ENCODE data around the gene CWC25. TPM values are rescaled to one million over a fixed set of nuclear protein-coding genes. Genes with fewer than 3 reads are reported as not detected.

The CWC25 gene
- total and polyA plus RNA-seq, 9 of the 15 experiments (the other 6 are each of a cell fraction or from before 2014, with no cell fraction given), result 16.5 to 27.4 (median 23.0) TPM

- TF ChIP-seq ZNF740 (CRISPR knock-in tag; IDR thresholded peaks at IDR 0.05), result peak; percentile 53; the same call in 1 of the 2 replicates
- no peak for TF ChIP-seq ZNF740 (tag; IDR thresholded peaks at IDR 0.05)
- no peak for TF ChIP-seq MTF1 (CRISPR knock-in tag; IDR thresholded peaks at IDR 0.05; ENCODE audit: borderline replicate concordance)
- TF ChIP-seq KLF6 (CRISPR knock-in tag; IDR thresholded peaks at IDR 0.05; ENCODE audit: borderline replicate concordance), result no peak
- TF ChIP-seq BRF2 (IDR thresholded peaks at IDR 0.05; ENCODE audit: borderline replicate concordance, insufficient read depth, insufficient read length), result no peak
- TF ChIP-seq ZNF431 (CRISPR knock-in tag; IDR thresholded peaks at IDR 0.05), result no peak
- peak; percentile 57; the same call in 1 of the 2 replicates for TF ChIP-seq NKRF (IDR thresholded peaks at IDR 0.05; ENCODE audit: borderline replicate concordance)
- TF ChIP-seq ZBTB9 (CRISPR knock-in tag; IDR thresholded peaks at IDR 0.05), result no peak
- no peak for TF ChIP-seq CUX1 (CRISPR knock-in tag; IDR thresholded peaks at IDR 0.05)
- TF ChIP-seq ATF2 (CRISPR knock-in tag; IDR thresholded peaks at IDR 0.05), result no peak
- no peak for TF ChIP-seq TEAD1 (CRISPR knock-in tag; IDR thresholded peaks at IDR 0.05)
- no peak for TF ChIP-seq WHSC1 (IDR thresholded peaks at IDR 0.05; ENCODE audit: low read length)
- no peak for TF ChIP-seq GABPB1 (CRISPR knock-in tag; IDR thresholded peaks at IDR 0.05)
Measured at GRCh38 chr17:38798614-38799500, 26.3 kb downstream of the CWC25 start (continued).

All from K562 (cell line).